IMR-90 (cell line): ENCODE results near the gene HYI. TPM values are rescaled to one million over a fixed set of nuclear protein-coding genes. Genes with fewer than 3 reads are reported as not detected.

Experiments used
- ATAC-seq: fragments of 200-7000 bp; cut with Tn5 transposase; 2 replicates; pipeline ENCODE4 v1.9.1; 2020; ENCODE audit warnings: low read depth, mild to moderate bottlenecking, moderate library complexity
- BruUV-seq: library from RNA; stranded (reverse); fragments of 400-500 nt; replicated peaks from 2 replicates; lab custom pipeline; 2021; lab: Mats Ljungman, UMichigan
- CTCF ChIA-PET: fragments of 300-600 bp; formaldehyde crosslinking; extraction: SDS; loops from one replicate; lab custom pipeline; 2021; ENCODE audit warnings: antibody characterized with exemption; lab: Yijun Ruan, JAX
- POLR2A ChIA-PET: fragments of 300-600 bp; sonication (Branson Sonifier 250); formaldehyde crosslinking; loops from one replicate; lab custom pipeline; 2022; ENCODE audit warnings: antibody characterized with exemption; ENCODE audit not compliant: unreplicated experiment; lab: Charles Lee
- DNase-seq: peaks from one replicate; pipeline ENCODE4 v3.0.0; 2013
- H2AFZ ChIP-seq: replicated peaks from 2 replicates; pipeline ENCODE3; 2013; ENCODE audit warnings: low read length, mild to moderate bottlenecking; ENCODE audit not compliant: poor library complexity
- H2AK5ac ChIP-seq: 2 replicates; pipeline ENCODE4 v1.6.1; 2013; ENCODE audit warnings: low read depth, low read length, inconsistent platforms
- H2AK9ac ChIP-seq: replicated peaks from 2 replicates; pipeline ENCODE3; 2013; ENCODE audit warnings: mild to moderate bottlenecking, low read depth, low read length, moderate library complexity; ENCODE audit not compliant: poor library complexity
- H2BK120ac ChIP-seq: 2 replicates; pipeline ENCODE4 v1.6.1; 2013; ENCODE audit warnings: low read depth, low read length, inconsistent platforms
- H2BK15ac ChIP-seq: 3 replicates; pipeline ENCODE4 v1.6.1; 2013; ENCODE audit warnings: low read depth, low read length, inconsistent platforms
- H2BK20ac ChIP-seq: 2 replicates; pipeline ENCODE4 v1.6.1; 2013; ENCODE audit warnings: low read depth, mild to moderate bottlenecking, inconsistent platforms, low read length, moderate library complexity
- H2BK5ac ChIP-seq: 2 replicates; pipeline ENCODE4 v1.6.1; 2013; ENCODE audit warnings: mild to moderate bottlenecking, low read depth, low read length, inconsistent platforms; ENCODE audit not compliant: poor library complexity, severe bottlenecking
- H3K14ac ChIP-seq: replicated peaks from 2 replicates; pipeline ENCODE4 v1.6.1; 2013; ENCODE audit warnings: low read depth, low read length, inconsistent platforms
- H3K18ac ChIP-seq: 2 replicates; pipeline ENCODE4 v1.6.1; 2013; ENCODE audit warnings: low read depth, low read length, control low read depth
- H3K23ac ChIP-seq: 2 replicates; pipeline ENCODE4 v1.6.1; 2013; ENCODE audit warnings: low read depth, low read length, inconsistent platforms
- H3K27ac ChIP-seq: 2 replicates; pipeline ENCODE4 v1.5.1; 2013; ENCODE audit warnings: mild to moderate bottlenecking, control low read depth, low read length; ENCODE audit not compliant: insufficient read depth
- H3K27me3 ChIP-seq: 2 replicates; pipeline ENCODE4 v1.6.1; 2013; ENCODE audit warnings: low read length; ENCODE audit not compliant: control insufficient read depth, insufficient read depth
- H3K36me3 ChIP-seq: 2 replicates; pipeline ENCODE4 v1.6.1; 2013; ENCODE audit warnings: low read length, mixed read lengths; ENCODE audit not compliant: control insufficient read depth, insufficient read depth
- H3K4ac ChIP-seq: 2 replicates; pipeline ENCODE4 v1.6.1; 2013; ENCODE audit warnings: low read depth, low read length, inconsistent platforms
- H3K4me1 ChIP-seq: 2 replicates; pipeline ENCODE4 v1.6.1; 2013; ENCODE audit warnings: low read length, mixed read lengths; ENCODE audit not compliant: control insufficient read depth, insufficient read depth
- H3K4me2 ChIP-seq: 2 replicates; pipeline ENCODE4 v1.6.1; 2013; ENCODE audit warnings: low read depth, mild to moderate bottlenecking, control low read depth, low read length, moderate library complexity
- H3K4me3 ChIP-seq: 2 replicates; pipeline ENCODE4 v1.5.1; 2013; ENCODE audit warnings: low read depth, mild to moderate bottlenecking, control low read depth, low read length, moderate library complexity; ENCODE audit not compliant: insufficient read depth
- H3K56ac ChIP-seq: 2 replicates; pipeline ENCODE4 v1.6.1; 2013; ENCODE audit warnings: low read length, inconsistent platforms; ENCODE audit not compliant: insufficient read depth; ENCODE audit errors: extremely low read depth
- H3K79me1 ChIP-seq, 2 experiments: 2 replicates each; pipeline ENCODE4 v1.6.1; 2013; ENCODE audit warnings: low read length in 2 of 2, inconsistent platforms in 1 of 2, low read depth in 1 of 2
- H3K9ac ChIP-seq: 2 replicates; pipeline ENCODE4 v1.6.1; 2013; ENCODE audit warnings: low read depth, low read length, control low read depth
- H3K9me1 ChIP-seq: 2 replicates; pipeline ENCODE4 v1.6.1; 2013; ENCODE audit warnings: low read length, inconsistent platforms; ENCODE audit not compliant: insufficient read depth
- H3K9me3 ChIP-seq: 2 replicates; pipeline ENCODE4 v1.6.1; 2013; ENCODE audit warnings: low read length; ENCODE audit not compliant: control insufficient read depth, insufficient read depth
- H4K20me1 ChIP-seq: 2 replicates; pipeline ENCODE4 v1.6.1; 2013; ENCODE audit warnings: low read length, inconsistent platforms; ENCODE audit not compliant: insufficient read depth
- H4K5ac ChIP-seq: 2 replicates; pipeline ENCODE4 v1.6.1; 2013; ENCODE audit warnings: mild to moderate bottlenecking, low read depth, low read length, control low read depth
- H4K8ac ChIP-seq, 2 experiments: 2 replicates each; pipeline ENCODE4 v1.6.1; 2013; ENCODE audit warnings: low read depth in 2 of 2, low read length in 2 of 2, control low read depth in 1 of 2, inconsistent platforms in 1 of 2
- H4K91ac ChIP-seq: 2 replicates; pipeline ENCODE4 v1.6.1; 2013; ENCODE audit warnings: low read depth, low read length, inconsistent platforms; ENCODE audit not compliant: insufficient read depth
- CHD1 ChIP-seq: IDR thresholded peaks from 2 replicates; pipeline ENCODE4 v1.6.1; 2012; ENCODE audit warnings: low read depth, low read length, improper control_type of control experiment
- FOS ChIP-seq: fragments of 150-350 bp; IDR thresholded peaks from 2 replicates; pipeline ENCODE4 v1.6.1; 2016; ENCODE audit warnings: low read depth, low read length
- MAFK ChIP-seq: IDR thresholded peaks from 2 replicates; pipeline ENCODE4 v1.6.1; 2012; ENCODE audit warnings: low read depth, low read length, improper control_type of control experiment
- MXI1 ChIP-seq: IDR thresholded peaks from 2 replicates; pipeline ENCODE4 v1.6.1; 2012; ENCODE audit warnings: low read depth, mild to moderate bottlenecking, low read length, moderate library complexity, borderline replicate concordance
- RAD21 ChIP-seq: IDR thresholded peaks from 2 replicates; pipeline ENCODE4 v1.6.1; 2012; ENCODE audit warnings: low read length, improper control_type of control experiment
- RFX5 ChIP-seq: IDR thresholded peaks from 2 replicates; pipeline ENCODE4 v1.8.0; 2012; ENCODE audit warnings: low read depth, mild to moderate bottlenecking, low read length, moderate library complexity
- SMC3 ChIP-seq: fragments of 150-350 bp; IDR thresholded peaks from 2 replicates; pipeline ENCODE4 v1.6.1; 2016; ENCODE audit warnings: low read depth, mild to moderate bottlenecking, antibody characterized with exemption, low read length, moderate library complexity
- WGBS, 2 experiments: methylation state at CpG; one replicate each; pipeline versions ENCODE4 v1.1.5 to v1.1.7; 2013; ENCODE audit warnings: missing lambda C conversion rate in 2 of 2; ENCODE audit not compliant: insufficient read length in 1 of 2; ENCODE audit errors: extremely low coverage in 2 of 2; 5-methylcytosine and 5-hydroxymethylcytosine counted together
- dilution Hi-C: fragments of 300-500 bp; cut with HindIII; formaldehyde crosslinking; loops from one replicate; pipeline ENCODE4 v1.14.3; 2018; ENCODE audit warnings: low sequenced_read_pairs; ENCODE audit not compliant: unreplicated experiment
- in situ Hi-C: fragments of 300-500 bp; cut with MboI; formaldehyde crosslinking; loops from 3 replicates; pipeline ENCODE4 v1.14.3; 2019; ENCODE audit warnings: low sequenced_read_pairs, inconsistent platforms, mixed read lengths
- intact Hi-C: fragments of 100-400 bp; cut with micrococcal nuclease; formaldehyde crosslinking; loops from 2 replicates; pipeline ENCODE4 v1.10.0; 2022
- polyA plus RNA-seq, 3 experiments: library from polyadenylated mRNA; depleted of rRNA; stranded (reverse); fragments of >200 nt; gene quantifications; 2 replicates each; pipeline ENCODE4 v1.2.3, GENCODE V29; 2012; ENCODE audit warnings: low replicate concordance in 1 of 3
- total RNA-seq: library from RNA; depleted of rRNA; stranded (reverse); fragments of >200 nt; gene quantifications from 2 replicates; pipeline ENCODE4 v1.2.3, GENCODE V29; 2012
- TF ChIP-seq, protein P1 (sequence below): fragments of 150-350 bp; IDR thresholded peaks from 2 replicates; pipeline ENCODE4 v1.6.1; 2016; ENCODE audit warnings: low read depth, mild to moderate bottlenecking, low read length, moderate library complexity, borderline replicate concordance

HYI gene
- total and polyA plus RNA-seq, 2 of the 4 experiments (the other 2 are of a cell fraction), result 21.5 to 53.7 TPM

DNA sequence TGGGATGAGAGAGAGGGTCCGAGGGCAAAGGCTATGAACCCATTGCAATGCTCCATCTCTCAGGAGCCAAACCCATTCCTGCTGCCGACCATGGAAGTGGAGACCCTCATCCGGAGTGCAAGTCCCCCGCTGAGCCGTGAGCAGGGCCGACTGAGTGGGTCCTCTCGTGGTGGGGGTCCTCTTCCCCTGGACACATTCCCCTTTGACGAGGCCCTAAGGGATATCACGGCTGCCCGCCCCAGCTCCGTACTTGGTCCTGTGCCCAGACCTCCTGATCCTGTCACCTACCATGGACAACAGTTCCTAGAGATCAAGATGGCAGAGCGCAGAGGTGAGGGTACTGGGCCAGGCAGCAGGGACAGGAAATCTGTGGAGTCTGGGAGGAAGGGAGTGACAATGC is 11.0 kb downstream of the HYI start:
- Histone ChIP-seq H4K8ac (no peak overlapping the region), H3K23ac (no peak overlapping the region), H2AK9ac (no peak overlapping the region), H3K27me3 (no peaks in the 10 kb centered on the region), H2BK20ac (no peak overlapping the region), H4K91ac (no peak overlapping the region), H3K4me2 (no peak overlapping the region), H3K27ac (no peak overlapping the region), H2BK120ac (no peak overlapping the region), H3K4ac (no peak overlapping the region), H2BK15ac (no peak overlapping the region), H3K14ac (no peak overlapping the region), H3K4me3 (no peak overlapping the region), H4K20me1 (no peaks in the 10 kb centered on the region; the same call in 1 of the 2 replicates), H3K9ac (no peak overlapping the region), H3K79me1 (peaks cover 0 to 20% of the 10 kb centered on the region in 2 experiments; a peak in 2 of 4 replicates), H4K5ac (no peak overlapping the region), H3K4me1 (peaks cover 4% of the 10 kb centered on the region; the same call in 1 of the 2 replicates), H3K36me3 (peaks cover 87% of the 10 kb centered on the region), H3K18ac (no peak overlapping the region), H2AK5ac (0 out of 2 replicates have a peak overlapping the region, but pooled peaks have one; percentile 9), H3K9me1 (peaks cover 32% of the 10 kb centered on the region), H3K56ac (no peak overlapping the region), H2AFZ (no peak overlapping the region), H3K9me3 (no peaks in the 10 kb centered on the region), H2BK5ac (no peak overlapping the region)
- DNase-seq (no peak), ATAC-seq (no peak)
- intact Hi-C loops (no loop called here), in situ Hi-C loops (no loop called here), dilution Hi-C loops (no loop called here)
- ChIA-PET CTCF (no interaction called here), POLR2A (no interaction called here)
- WGBS, 2 experiments, result 98% methylated on average over 6 of the region's 12 CpGs; no CpG with 5 or more reads in 1 of the 2 experiments
- TSS peak; percentile 54 for BruUV-seq
- TF ChIP-seq RAD21, result no peak
- no peak for TF ChIP-seq RFX5
- TF ChIP-seq FOS, result no peak
- no peak for TF ChIP-seq MAFK
- TF ChIP-seq, protein P1, sequence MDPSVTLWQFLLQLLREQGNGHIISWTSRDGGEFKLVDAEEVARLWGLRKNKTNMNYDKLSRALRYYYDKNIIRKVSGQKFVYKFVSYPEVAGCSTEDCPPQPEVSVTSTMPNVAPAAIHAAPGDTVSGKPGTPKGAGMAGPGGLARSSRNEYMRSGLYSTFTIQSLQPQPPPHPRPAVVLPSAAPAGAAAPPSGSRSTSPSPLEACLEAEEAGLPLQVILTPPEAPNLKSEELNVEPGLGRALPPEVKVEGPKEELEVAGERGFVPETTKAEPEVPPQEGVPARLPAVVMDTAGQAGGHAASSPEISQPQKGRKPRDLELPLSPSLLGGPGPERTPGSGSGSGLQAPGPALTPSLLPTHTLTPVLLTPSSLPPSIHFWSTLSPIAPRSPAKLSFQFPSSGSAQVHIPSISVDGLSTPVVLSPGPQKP, result no peak
- no peak for TF ChIP-seq CHD1
- no peak for TF ChIP-seq MXI1
- no peak for TF ChIP-seq SMC3
